Parathyroid adenoma (tissue), 2 donors: ENCODE results near the gene UPK3B.
"Not testable (repeated sequence)": the region's sequence is repeated elsewhere in the genome, so short reads cannot be mapped to it uniquely, and the experiment has no call there.

Source experiments
- H2AFZ ChIP-seq: fragments of 300-600 bp; sonication (generic); one replicate; pipeline ENCODE4 v1.7.0; 2017; ENCODE audit warnings: antibody characterized with exemption, mild to moderate bottlenecking
- H3K27ac ChIP-seq: fragments of 300-600 bp; sonication (generic); one replicate; pipeline ENCODE4 v1.7.0; 2017
- H3K27me3 ChIP-seq: fragments of 300-600 bp; sonication (generic); one replicate; pipeline ENCODE4 v1.7.0; 2017; ENCODE audit warnings: low read length; ENCODE audit not compliant: control insufficient read depth, insufficient read depth
- H3K36me3 ChIP-seq: fragments of 300-600 bp; sonication (generic); one replicate; pipeline ENCODE4 v1.7.0; 2017; ENCODE audit warnings: low read length; ENCODE audit not compliant: control insufficient read depth, insufficient read depth
- H3K4me1 ChIP-seq: fragments of 300-600 bp; sonication (generic); one replicate; pipeline ENCODE4 v1.7.0; 2017; ENCODE audit warnings: control low read depth
- H3K4me2 ChIP-seq: fragments of 300-600 bp; sonication (generic); one replicate; pipeline ENCODE4 v1.7.0; 2017; ENCODE audit warnings: low read length
- H3K4me3 ChIP-seq: fragments of 300-600 bp; sonication (generic); one replicate; pipeline ENCODE4 v1.7.0; 2017; ENCODE audit warnings: low read depth, low read length
- H3K79me2 ChIP-seq: fragments of 300-600 bp; sonication (generic); one replicate; pipeline ENCODE4 v1.7.0; 2017; ENCODE audit warnings: control low read depth
- H3K9ac ChIP-seq: fragments of 300-600 bp; sonication (generic); one replicate; pipeline ENCODE4 v1.7.0; 2017; ENCODE audit warnings: mild to moderate bottlenecking
- H3K9me3 ChIP-seq: fragments of 300-600 bp; sonication (generic); one replicate; pipeline ENCODE4 v1.7.0; 2017; ENCODE audit warnings: low read length; ENCODE audit not compliant: control insufficient read depth
- CTCF ChIP-seq: fragments of 300-600 bp; sonication (generic); IDR thresholded peaks from one replicate; pipeline ENCODE4 v1.7.0; 2017; ENCODE audit warnings: antibody characterized with exemption, mild to moderate bottlenecking
- donor health status: primary hyperparathyroidism.

Gene UPK3B

GRCh38 chr7:76509931-76510877 is at the start of gene UPK3B:
Gene UPK3B, plus strand, starts transcription at chr7:76510552. Its CDS starts 101 bp downstream, at chr7:76510653.
- H3K27ac ChIP-seq = no peak within 1 kb of the TSS
- H2AFZ ChIP-seq = no peak within 1 kb of the TSS
- H3K4me1 ChIP-seq = no peaks in the 10 kb centered on the region
- H3K27me3 ChIP-seq = no peaks in the 10 kb centered on the region
- H3K36me3 ChIP-seq = no peaks in the 10 kb centered on the region
- H3K79me2 ChIP-seq = no peaks in the 10 kb centered on the region
- H3K9ac ChIP-seq = no peak within 1 kb of the TSS
- no peak for TF ChIP-seq CTCF
- no peak within 1 kb of the TSS for H3K4me2 ChIP-seq
- H3K4me3 ChIP-seq = no peak within 1 kb of the TSS
- no peaks in the 10 kb centered on the region for H3K9me3 ChIP-seq

GRCh38 chr7:76460767-76461166 is 49.6 kb upstream of the UPK3B start:
- not testable (repeated sequence) for H3K4me2 ChIP-seq, H3K9ac ChIP-seq, H3K27me3 ChIP-seq, H3K4me1 ChIP-seq, H2AFZ ChIP-seq, H3K9me3 ChIP-seq, H3K36me3 ChIP-seq, H3K27ac ChIP-seq, H3K79me2 ChIP-seq, H3K4me3 ChIP-seq

GRCh38 chr7:76461464-76462101 is 48.8 kb upstream of the UPK3B start, which contains the start of gene DTX2:
Gene DTX2, plus strand, starts transcription at chr7:76461709. Its CDS starts 18,801 bp downstream, at chr7:76480510.
- H3K4me1 ChIP-seq, H3K27me3 ChIP-seq, H3K36me3 ChIP-seq, H3K79me2 ChIP-seq, H3K9me3 ChIP-seq, H3K9ac ChIP-seq, H3K4me2 ChIP-seq, H3K27ac ChIP-seq: not testable (repeated sequence)
- peak within 1 kb of the TSS; percentile 83 for H2AFZ ChIP-seq
- H3K4me3 ChIP-seq = peak within 1 kb of the TSS; percentile 31

- H3K9ac ChIP-seq, H3K9me3 ChIP-seq, H3K4me2 ChIP-seq, H3K79me2 ChIP-seq, H3K4me1 ChIP-seq, H3K27ac ChIP-seq, H3K27me3 ChIP-seq, H3K4me3 ChIP-seq, H3K36me3 ChIP-seq, H2AFZ ChIP-seq: not testable (repeated sequence)
These were observed 48.0 kb upstream of the UPK3B start for GRCh38 chr7:76462271-76462882.

- not testable (repeated sequence) for H3K36me3 ChIP-seq, H3K9me3 ChIP-seq, H3K27ac ChIP-seq, H2AFZ ChIP-seq, H3K4me2 ChIP-seq, H3K4me1 ChIP-seq, H3K79me2 ChIP-seq, H3K9ac ChIP-seq, H3K27me3 ChIP-seq, H3K4me3 ChIP-seq
These were observed 45.4 kb upstream of the UPK3B start for GRCh38 chr7:76464959-76465358.

GRCh38 chr7:76465950-76466349 is 44.4 kb upstream of the UPK3B start:
- not testable (repeated sequence) for H3K27me3 ChIP-seq, H3K4me2 ChIP-seq, H3K4me1 ChIP-seq, H3K27ac ChIP-seq, H3K79me2 ChIP-seq, H3K4me3 ChIP-seq, H2AFZ ChIP-seq, H3K9me3 ChIP-seq, H3K9ac ChIP-seq, H3K36me3 ChIP-seq

GRCh38 chr7:76467743-76468404 is 42.5 kb upstream of the UPK3B start:
- H3K27ac ChIP-seq, H3K4me2 ChIP-seq: not testable (repeated sequence)

GRCh38 chr7:76471556-76472221 is 38.7 kb upstream of the UPK3B start:
- H3K9ac ChIP-seq, H3K36me3 ChIP-seq, H3K4me1 ChIP-seq, H3K4me2 ChIP-seq, H3K27ac ChIP-seq, H3K79me2 ChIP-seq, H3K9me3 ChIP-seq, H3K27me3 ChIP-seq, H3K4me3 ChIP-seq, H2AFZ ChIP-seq: not testable (repeated sequence)

More at GRCh38 chr7:76467743-76468404, 42.5 kb upstream of the UPK3B start:
- not testable (repeated sequence) for H3K4me3 ChIP-seq, H3K9me3 ChIP-seq, H2AFZ ChIP-seq, H3K9ac ChIP-seq, H3K36me3 ChIP-seq, H3K27me3 ChIP-seq, H3K79me2 ChIP-seq, H3K4me1 ChIP-seq

GRCh38 chr7:76473097-76473496 is 37.3 kb upstream of the UPK3B start:
- H3K79me2 ChIP-seq, H3K9ac ChIP-seq, H3K27me3 ChIP-seq, H2AFZ ChIP-seq, H3K36me3 ChIP-seq, H3K4me1 ChIP-seq, H3K9me3 ChIP-seq, H3K4me3 ChIP-seq, H3K4me2 ChIP-seq, H3K27ac ChIP-seq: not testable (repeated sequence)
